ENCODE data around the gene SLC7A8.

DNA sequence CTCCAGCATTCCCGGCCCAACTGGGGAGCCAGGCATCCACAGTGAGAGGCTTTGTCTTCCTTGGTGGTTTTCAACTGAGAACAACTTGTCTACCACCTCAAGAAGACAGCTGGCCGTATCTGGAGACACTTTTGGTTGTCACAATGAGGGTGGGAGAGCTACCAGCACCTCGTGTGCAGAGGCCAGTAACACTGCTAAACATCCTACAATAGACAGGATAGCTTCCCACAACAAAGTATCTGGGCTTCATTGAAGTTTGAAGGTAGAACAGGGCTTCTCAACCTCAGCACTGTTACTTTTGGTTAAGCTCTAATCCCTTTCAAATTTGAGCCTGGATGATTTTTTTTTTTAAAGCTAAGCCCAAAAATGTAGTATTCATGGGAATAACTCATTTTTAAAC lies 10.9 kb downstream of the SLC7A8 start:
- TF ChIP-seq, protein P1, sequence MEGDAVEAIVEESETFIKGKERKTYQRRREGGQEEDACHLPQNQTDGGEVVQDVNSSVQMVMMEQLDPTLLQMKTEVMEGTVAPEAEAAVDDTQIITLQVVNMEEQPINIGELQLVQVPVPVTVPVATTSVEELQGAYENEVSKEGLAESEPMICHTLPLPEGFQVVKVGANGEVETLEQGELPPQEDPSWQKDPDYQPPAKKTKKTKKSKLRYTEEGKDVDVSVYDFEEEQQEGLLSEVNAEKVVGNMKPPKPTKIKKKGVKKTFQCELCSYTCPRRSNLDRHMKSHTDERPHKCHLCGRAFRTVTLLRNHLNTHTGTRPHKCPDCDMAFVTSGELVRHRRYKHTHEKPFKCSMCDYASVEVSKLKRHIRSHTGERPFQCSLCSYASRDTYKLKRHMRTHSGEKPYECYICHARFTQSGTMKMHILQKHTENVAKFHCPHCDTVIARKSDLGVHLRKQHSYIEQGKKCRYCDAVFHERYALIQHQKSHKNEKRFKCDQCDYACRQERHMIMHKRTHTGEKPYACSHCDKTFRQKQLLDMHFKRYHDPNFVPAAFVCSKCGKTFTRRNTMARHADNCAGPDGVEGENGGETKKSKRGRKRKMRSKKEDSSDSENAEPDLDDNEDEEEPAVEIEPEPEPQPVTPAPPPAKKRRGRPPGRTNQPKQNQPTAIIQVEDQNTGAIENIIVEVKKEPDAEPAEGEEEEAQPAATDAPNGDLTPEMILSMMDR (IDR thresholded peaks at IDR 0.05; ENCODE audit: low read depth, low read length, missing input control), result no peak
- TF ChIP-seq YY1 (IDR thresholded peaks at IDR 0.05) (no peak), EGR1 (IDR thresholded peaks at IDR 0.05; ENCODE audit: low read depth in 2 of 2) (no peak)

Data from liver (tissue), 3 donors.